Measurements from ENCODE around the gene CNTNAP4.

DNA sequence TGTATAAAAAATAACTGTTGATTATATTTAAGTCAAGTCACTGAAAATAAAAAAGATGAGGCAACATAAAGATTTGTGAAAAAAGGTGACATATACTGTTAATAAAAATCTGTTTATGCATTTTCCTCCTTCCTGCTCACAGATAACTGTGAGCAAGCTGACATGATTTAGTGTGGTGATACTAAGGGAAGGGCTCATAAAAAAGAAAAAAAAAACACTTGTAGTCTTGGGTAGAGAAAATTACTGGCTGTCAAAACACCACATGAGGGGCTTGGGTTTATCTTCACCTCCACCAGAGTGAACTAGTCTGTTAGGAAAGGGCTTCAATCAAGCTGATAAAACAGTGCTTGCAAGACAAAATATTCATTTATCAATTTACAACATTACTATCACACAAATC is 247.6 kb downstream of the CNTNAP4 start:
- no peak for TF ChIP-seq TAF1 (conservative IDR thresholded peaks at IDR 0.05)
- TF ChIP-seq, protein P1, sequence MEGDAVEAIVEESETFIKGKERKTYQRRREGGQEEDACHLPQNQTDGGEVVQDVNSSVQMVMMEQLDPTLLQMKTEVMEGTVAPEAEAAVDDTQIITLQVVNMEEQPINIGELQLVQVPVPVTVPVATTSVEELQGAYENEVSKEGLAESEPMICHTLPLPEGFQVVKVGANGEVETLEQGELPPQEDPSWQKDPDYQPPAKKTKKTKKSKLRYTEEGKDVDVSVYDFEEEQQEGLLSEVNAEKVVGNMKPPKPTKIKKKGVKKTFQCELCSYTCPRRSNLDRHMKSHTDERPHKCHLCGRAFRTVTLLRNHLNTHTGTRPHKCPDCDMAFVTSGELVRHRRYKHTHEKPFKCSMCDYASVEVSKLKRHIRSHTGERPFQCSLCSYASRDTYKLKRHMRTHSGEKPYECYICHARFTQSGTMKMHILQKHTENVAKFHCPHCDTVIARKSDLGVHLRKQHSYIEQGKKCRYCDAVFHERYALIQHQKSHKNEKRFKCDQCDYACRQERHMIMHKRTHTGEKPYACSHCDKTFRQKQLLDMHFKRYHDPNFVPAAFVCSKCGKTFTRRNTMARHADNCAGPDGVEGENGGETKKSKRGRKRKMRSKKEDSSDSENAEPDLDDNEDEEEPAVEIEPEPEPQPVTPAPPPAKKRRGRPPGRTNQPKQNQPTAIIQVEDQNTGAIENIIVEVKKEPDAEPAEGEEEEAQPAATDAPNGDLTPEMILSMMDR (IDR thresholded peaks at IDR 0.05; ENCODE audit: low read depth, low read length, missing input control): no peak
- no peak for TF ChIP-seq EGR1 (IDR thresholded peaks at IDR 0.05; ENCODE audit: low read depth in 2 of 2)
- no peak for TF ChIP-seq YY1 (IDR thresholded peaks at IDR 0.05)
- no peak for TF ChIP-seq RXRA (IDR thresholded peaks at IDR 0.05)

Measured in liver (tissue), 3 donors.